Measurements from ENCODE around the gene ARHGAP28.

ARHGAP28 gene

GRCh38 chr18:6729247-6730091 is at the start of gene ARHGAP28:
ARHGAP28 (plus strand) TSS chr18:6729716; CDS start chr18:6729822, 106 bp downstream.
- no peak for DNase-seq

- no peak for DNase-seq
These were observed 48.1 kb upstream of the ARHGAP28 start for GRCh38 chr18:6681331-6681875.

GRCh38 chr18:6682437-6683111 is 46.9 kb upstream of the ARHGAP28 start:
- no peak for DNase-seq

- DNase-seq = no peak
These were observed 46.2 kb upstream of the ARHGAP28 start for GRCh38 chr18:6683112-6683876.

- DNase-seq = no peak
These were observed 41.8 kb upstream of the ARHGAP28 start for GRCh38 chr18:6687676-6688075.

GRCh38 chr18:6708890-6709289 is 20.6 kb upstream of the ARHGAP28 start:
- no peak for DNase-seq

- DNase-seq = no peak
These were observed 18.0 kb upstream of the ARHGAP28 start for GRCh38 chr18:6711467-6711866.

GRCh38 chr18:6712401-6712800 is 17.1 kb upstream of the ARHGAP28 start:
- DNase-seq = no peak

GRCh38 chr18:6714010-6714409 is 15.5 kb upstream of the ARHGAP28 start:
- DNase-seq = no peak

- no peak for DNase-seq
These were observed 11.2 kb upstream of the ARHGAP28 start for GRCh38 chr18:6718267-6718666.

- DNase-seq = no peak
These were observed 10.2 kb upstream of the ARHGAP28 start for GRCh38 chr18:6719098-6719846.

GRCh38 chr18:6719910-6720683 is 9.4 kb upstream of the ARHGAP28 start:
- no peak for DNase-seq

- no peak for DNase-seq
These were observed 7.8 kb upstream of the ARHGAP28 start for GRCh38 chr18:6721755-6722154.

GRCh38 chr18:6722690-6723089 is 6.8 kb upstream of the ARHGAP28 start:
- no peak for DNase-seq

- no peak for DNase-seq
These were observed 5.2 kb upstream of the ARHGAP28 start for GRCh38 chr18:6724331-6724730.

GRCh38 chr18:6728331-6728730 is 1.2 kb upstream of the ARHGAP28 start:
- DNase-seq = no peak

GRCh38 chr18:6728809-6729246 is 688 bp upstream of the ARHGAP28 start:
- DNase-seq = no peak

- DNase-seq = no peak
These were observed 1.1 kb downstream of the ARHGAP28 start for GRCh38 chr18:6730416-6731221.

- no peak for DNase-seq
These were observed 1.7 kb downstream of the ARHGAP28 start for GRCh38 chr18:6731222-6731596.

GRCh38 chr18:6732952-6733351 is 3.4 kb downstream of the ARHGAP28 start:
- no peak for DNase-seq

GRCh38 chr18:6733758-6734157 is 4.2 kb downstream of the ARHGAP28 start:
- no peak for DNase-seq
